Measurements from ENCODE around the gene SPP1.

SPP1 gene

DNA sequence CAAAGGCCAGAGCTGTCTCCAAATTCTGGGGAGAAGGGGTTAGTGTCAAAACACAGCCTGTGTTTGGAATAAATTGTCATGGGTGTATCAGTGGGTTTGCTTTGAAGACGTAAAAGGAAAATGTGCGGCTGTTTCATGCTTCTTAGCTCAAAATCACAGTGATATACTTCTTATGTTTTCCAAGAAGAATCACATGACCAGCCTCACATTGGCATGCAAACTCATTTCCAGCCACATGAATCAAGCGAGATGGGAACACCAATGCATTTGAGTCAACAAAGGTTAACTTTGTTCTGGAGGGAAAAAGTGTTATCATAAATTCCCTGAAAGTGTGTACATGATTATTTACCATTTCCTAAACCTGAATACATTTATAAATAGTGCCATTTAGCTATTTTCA, 19.0 kb upstream of the SPP1 start:
- no peak for DNase-seq (ENCODE audit: low spot score)

GRCh38 chr4:87957061-87957460, 18.5 kb upstream of the SPP1 start:
- no peak for DNase-seq (ENCODE audit: low spot score)

DNA sequence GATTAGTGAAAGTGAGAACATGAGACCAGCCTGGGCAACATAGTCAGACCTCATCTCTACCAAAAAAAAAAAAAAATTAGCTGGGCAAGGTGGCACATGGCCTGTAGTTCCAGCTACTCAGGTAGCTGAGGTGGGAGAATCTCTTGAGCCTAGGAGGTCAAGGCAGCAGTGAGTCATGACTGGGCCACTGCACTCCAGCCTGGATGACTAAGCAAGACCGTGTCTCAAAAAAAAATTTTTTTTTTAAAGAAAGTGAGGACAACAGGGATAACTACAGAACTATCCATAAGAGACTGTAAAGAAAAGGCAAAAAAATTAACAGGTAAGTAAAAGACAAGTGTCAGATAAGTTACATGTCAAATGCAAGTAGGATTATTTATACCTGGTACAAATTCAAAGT, 13.5 kb upstream of the SPP1 start:
- DNase-seq (ENCODE audit: low spot score): no peak

GRCh38 chr4:87962398-87963146, 12.9 kb upstream of the SPP1 start:
- DNase-seq (ENCODE audit: low spot score): no peak

GRCh38 chr4:87965501-87965975, 10.0 kb upstream of the SPP1 start:
- DNase-seq (ENCODE audit: low spot score): no peak

DNA sequence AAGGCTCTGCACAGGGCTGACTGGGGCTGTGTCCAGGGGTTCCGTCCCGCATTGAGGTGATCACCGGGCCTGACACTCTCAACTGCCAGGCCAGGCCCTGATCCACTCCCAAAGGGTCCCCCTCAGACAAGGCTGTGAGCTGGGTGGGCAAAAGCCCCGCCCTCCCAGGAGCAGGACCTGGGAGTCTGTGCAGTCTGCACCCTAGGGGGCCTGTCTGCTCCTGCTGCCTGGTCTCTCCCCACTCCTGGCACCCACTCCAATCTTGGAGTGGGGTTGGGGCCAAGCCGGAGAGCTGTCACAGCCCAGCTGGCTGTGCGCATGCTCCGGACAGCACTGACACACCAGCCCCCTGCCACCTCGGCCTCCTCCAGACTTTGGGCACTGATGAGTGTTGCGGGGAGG, 9.4 kb upstream of the SPP1 start:
- no peak for DNase-seq (ENCODE audit: low spot score)

DNA sequence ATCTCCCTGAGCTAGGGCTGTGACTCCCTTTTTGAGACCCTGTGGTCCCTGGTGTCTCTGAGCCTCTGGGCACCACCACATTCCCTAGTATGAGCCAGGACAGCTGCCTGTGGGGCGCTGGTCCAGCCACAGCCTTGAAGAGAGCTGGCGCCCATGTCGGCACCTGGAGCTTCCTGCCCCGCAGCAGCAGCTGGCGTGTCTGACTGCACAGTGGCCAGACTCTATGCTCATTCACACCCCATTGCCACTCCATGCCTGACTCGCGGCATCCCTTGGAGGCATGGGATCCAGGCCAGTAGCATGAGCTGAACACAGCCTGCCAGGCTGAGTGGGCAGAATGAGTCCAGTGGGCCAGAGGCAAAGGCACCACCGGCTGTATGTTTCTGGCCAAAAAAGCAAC, 8.3 kb upstream of the SPP1 start:
- no peak for DNase-seq (ENCODE audit: low spot score)

GRCh38 chr4:87970121-87970520, 5.4 kb upstream of the SPP1 start:
- DNase-seq (ENCODE audit: low spot score): no peak

GRCh38 chr4:87971866-87972265, 3.6 kb upstream of the SPP1 start:
- no peak for DNase-seq (ENCODE audit: low spot score)

DNA sequence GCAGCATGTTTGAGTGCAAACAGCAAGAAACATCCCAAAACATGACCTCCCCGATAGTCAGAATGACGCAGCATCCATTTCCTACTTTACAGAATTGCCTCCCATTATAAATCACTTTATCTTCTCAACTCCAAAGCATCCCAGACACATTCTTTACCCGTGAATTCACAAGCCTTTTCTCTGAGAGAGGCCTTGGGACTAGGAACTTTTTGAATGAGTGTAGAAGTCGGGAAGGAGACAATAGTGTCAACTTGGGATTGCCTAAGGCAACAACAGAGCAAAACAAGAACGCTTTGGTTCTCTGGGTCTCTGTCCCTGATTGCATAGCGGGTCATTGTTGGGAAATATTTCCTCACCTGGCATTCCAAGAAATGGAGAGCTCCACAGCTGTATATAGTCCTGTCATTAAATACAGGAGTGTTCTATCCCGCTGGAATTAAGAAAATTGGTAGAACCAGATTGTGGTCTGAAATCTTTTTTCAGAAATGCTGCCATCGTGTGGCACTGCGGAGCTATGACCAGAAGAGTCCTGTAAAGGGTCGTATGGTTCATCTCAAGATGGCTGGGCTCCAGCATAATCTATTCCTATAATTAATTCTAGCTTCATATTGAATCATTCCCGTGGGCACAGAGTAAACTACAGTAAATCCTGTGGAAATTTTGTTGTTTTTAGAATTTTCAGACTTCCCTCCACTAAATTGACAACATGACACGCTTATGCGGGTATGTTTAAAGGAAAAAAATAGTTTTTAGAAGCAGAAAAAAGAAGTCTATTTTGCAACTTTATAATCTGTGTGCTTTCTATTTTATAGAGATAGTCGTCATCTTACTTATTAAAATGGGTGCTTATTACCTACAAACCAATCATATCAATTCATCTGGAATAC, 2.0 kb upstream of the SPP1 start:
- no peak for DNase-seq (ENCODE audit: low spot score)

GRCh38 chr4:87974856-87975462, 555 bp upstream of the SPP1 start:
- no peak for DNase-seq (ENCODE audit: low spot score)

DNA sequence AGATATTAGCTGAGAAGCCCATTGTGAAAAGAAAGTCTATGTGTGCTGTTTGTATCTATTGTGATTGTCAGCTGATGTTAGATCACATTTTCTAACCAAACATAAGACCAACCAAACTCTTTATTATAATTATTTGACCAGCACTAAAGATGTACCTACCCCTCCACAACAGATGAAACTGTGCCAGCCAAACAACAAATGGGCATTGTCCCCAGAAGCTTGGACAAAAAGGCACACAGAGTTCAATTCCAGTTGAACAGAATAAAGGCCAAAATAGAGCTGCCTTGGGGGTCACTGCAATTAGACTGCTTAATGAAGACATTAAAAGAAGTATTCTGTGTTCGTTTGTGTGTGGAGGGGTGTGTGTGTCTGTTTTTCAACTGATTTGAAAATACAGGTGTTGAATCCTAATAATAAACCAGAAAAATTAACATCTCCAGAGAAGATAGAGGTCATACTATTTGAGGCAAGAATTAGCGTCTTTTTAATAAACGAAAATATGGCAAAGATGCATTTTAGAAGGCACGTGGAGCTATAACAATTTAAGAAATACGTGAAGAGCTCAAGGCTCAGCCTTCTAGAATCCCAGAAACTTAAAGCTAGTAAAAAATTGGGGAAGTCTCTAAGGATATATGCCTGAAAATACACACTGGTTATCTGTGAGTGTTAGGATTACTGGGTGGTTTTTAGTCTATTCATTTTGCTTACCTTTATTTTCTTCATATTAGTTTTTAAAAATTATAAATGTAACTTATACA, 2.2 kb downstream of the SPP1 start:
- no peak for DNase-seq (ENCODE audit: low spot score)

DNA sequence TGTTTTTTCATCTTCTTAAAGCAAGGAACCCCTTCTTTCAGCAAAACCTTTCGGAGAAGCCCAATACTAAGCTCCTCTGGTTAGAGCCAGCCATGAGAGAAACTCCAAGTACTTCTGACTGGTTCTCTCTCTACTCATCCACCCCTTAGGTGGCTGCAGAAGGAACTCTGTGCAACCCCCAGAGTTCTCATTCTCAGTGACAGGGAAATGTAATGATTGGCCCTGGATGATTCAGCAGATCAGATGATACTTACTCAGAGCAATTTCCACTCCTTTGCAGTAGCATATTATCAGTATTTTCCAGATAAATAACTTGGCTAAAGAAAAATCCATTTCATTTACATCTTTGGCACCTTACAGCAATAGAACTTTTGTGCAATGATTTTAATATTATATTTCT, 3.2 kb downstream of the SPP1 start:
- no peak for DNase-seq (ENCODE audit: low spot score)

DNA sequence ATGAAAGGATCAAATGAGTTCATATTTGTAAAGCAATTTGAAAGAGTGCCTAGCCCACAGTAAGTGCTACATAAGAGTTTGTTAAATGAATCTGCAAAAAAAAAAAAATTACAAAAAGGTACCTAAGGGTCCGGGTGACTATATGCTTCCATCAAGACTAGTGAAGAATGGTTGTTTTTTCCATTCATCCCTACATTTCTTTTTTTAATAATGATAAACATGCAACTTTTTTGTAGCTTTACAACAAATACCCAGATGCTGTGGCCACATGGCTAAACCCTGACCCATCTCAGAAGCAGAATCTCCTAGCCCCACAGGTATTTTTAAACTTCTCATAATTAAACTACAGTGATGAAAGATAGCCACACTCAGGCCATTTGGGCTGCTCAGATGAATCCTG, 4.3 kb downstream of the SPP1 start:
- DNase-seq (ENCODE audit: low spot score): no peak

DNA sequence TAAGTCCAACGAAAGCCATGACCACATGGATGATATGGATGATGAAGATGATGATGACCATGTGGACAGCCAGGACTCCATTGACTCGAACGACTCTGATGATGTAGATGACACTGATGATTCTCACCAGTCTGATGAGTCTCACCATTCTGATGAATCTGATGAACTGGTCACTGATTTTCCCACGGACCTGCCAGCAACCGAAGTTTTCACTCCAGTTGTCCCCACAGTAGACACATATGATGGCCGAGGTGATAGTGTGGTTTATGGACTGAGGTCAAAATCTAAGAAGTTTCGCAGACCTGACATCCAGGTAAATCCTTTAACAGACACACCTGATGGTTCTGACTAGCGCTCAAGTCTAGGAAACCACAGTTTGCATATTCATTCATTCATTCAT, 6.0 kb downstream of the SPP1 start:
- no peak for DNase-seq (ENCODE audit: low spot score)

- DNase-seq (ENCODE audit: low spot score): no peak
Observed at GRCh38 chr4:87982036-87982435, 6.5 kb downstream of the SPP1 start.

DNA sequence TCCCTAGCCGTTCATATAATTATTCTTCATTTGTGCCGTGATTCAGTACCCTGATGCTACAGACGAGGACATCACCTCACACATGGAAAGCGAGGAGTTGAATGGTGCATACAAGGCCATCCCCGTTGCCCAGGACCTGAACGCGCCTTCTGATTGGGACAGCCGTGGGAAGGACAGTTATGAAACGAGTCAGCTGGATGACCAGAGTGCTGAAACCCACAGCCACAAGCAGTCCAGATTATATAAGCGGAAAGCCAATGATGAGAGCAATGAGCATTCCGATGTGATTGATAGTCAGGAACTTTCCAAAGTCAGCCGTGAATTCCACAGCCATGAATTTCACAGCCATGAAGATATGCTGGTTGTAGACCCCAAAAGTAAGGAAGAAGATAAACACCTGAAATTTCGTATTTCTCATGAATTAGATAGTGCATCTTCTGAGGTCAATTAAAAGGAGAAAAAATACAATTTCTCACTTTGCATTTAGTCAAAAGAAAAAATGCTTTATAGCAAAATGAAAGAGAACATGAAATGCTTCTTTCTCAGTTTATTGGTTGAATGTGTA, 7.0 kb downstream of the SPP1 start:
- no peak for DNase-seq (ENCODE audit: low spot score)

DNA sequence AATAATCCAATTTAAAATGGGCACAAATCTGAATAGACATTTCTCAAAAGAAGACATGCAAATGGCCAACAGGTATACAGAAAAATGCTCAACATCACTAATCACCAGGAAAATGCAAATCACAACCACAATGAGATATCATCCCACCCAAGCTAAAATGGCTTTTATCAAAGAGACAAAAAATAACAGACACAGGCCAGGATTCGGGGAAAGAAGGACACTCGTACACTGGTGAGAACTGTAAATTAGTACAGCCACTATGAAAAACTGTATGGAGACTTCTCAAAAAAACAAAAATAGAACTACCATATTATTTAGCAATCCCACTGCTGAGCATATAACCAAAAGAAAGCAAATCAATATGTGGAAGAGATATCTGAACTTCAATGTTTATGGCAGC, 8.5 kb downstream of the SPP1 start:
- no peak for DNase-seq (ENCODE audit: low spot score)

GRCh38 chr4:87985097-87985886, 9.8 kb downstream of the SPP1 start:
- DNase-seq (ENCODE audit: low spot score): no peak

- DNase-seq (ENCODE audit: low spot score): no peak
Observed at GRCh38 chr4:87985887-87986200, 10.3 kb downstream of the SPP1 start.

DNA sequence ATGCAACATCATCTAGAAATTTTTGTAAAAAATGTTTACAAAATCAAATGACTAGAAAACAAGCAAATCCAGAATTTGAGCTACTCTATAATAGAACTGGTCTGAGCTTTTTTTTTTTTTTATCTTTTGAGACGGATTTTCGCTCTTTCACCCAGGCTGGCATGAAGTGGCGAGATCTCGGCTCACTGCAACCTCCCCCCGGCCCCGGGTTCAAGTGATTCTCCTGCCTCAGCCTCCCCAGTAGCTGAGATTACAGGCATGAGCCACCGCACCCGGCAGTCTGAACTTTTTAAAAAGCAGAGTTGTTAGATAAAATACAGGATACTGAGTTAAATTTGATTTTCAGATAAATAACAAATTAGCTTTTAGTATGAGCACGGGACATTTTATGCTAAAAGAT, 11.0 kb downstream of the SPP1 start:
- DNase-seq (ENCODE audit: low spot score): no peak
